Daoy (cell line): ENCODE results near the gene PAPPA. TPM values are rescaled to one million over a fixed set of nuclear protein-coding genes. Genes with fewer than 3 reads are reported as not detected.

Experiments
- DNase-seq: peaks from one replicate; pipeline ENCODE4 v3.0.0-alpha.2; 2015; ENCODE audit warnings: low read depth
- total RNA-seq: library from RNA; depleted of rRNA; stranded (reverse); fragments of >200 nt; shearing (Covaris generic); gene quantifications from 2 replicates; pipeline ENCODE4 v1.2.3, GENCODE V29; 2014

Gene PAPPA
- total RNA-seq, 1 experiment from 2014 or later: 9.9 TPM

DNA sequence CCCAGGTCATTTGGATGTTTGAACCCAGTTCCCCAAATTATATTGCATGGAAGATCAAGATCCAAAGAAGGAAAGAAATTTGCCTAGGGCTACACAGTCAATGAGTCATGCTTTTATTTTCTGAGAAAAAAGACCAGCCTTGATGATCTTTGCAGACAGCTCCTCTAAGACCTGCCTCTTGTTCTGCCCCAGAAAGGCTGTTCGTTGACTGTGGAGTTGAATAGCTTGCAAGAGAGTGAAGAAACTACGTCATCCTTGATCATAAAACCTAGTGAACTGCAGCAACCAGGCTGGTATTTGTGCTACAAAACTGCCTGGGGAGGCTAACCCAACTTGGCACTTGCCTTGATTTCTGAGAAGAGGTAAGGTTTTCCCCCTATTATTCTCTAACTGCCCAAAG lies 263.9 kb downstream of the PAPPA start:
- DNase-seq: peak; percentile 11

- DNase-seq: no peak
Observed at GRCh38 chr9:116419181-116419580, 265.6 kb downstream of the PAPPA start.

- DNase-seq: peak; percentile 63
Observed at GRCh38 chr9:116420993-116421538, 267.5 kb downstream of the PAPPA start.

DNA sequence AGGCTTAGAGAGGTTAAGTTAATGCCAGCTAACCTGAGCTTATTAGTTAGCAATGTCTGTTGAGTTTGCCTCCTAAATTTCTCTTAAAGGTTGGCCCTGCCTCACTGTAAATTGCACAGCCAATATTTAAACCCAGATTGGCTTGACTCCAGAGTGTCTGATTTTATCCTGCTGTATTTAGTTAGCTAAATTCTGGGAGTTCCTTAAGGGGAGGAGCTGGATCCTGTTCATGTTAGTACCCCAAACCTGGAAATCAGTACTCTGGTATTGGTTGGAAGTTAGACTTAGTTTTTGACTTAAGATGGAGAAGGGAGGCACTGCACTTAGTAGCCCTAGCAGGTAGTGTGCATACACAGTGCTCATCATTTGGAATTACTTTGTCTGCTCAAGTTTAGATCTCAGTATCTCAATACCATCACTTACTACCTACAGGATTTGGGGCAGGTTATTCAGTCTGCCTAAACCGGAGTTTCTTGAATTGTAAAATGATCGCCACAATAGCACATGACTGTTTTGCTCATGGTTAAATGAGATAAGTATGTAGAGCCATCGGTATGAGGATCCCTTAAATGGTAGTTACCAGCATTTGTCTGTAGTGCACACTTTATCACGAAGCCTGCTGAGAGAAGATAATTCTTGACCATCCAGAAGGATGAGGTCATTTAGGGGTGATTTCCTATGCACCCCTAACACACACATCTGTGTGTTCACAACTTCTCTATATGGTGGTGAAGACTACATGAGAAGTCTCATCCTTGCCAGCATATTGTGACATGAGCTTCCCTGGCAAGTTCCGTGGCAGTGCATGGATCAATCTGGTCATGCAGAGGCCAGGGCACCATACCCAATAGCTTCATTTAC lies 268.8 kb downstream of the PAPPA start:
- DNase-seq: no peak

- DNase-seq: no peak
Observed at GRCh38 chr9:116423149-116423548, 269.6 kb downstream of the PAPPA start.

DNA sequence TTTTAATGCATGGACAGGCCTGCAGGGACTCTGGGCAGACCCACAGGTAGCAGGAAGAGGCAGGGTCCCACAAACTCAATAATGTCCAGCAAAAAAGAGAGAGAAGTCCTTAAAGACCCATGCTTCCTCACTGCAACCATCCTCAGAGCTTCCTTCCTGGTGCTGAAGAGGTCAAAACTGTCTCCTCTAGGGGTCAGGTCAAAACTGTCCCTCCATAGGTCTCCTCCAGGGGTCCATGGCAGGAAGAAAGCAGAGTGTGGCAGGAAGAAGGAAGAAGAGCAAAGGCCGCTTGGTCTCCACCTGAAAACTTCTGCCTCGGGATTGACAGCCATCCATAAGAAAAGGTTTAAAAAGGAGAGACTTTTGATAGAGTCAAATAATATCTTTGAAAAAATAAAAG lies 271.7 kb downstream of the PAPPA start:
- DNase-seq: no peak

GRCh38 chr9:116430849-116431248 lies 277.3 kb downstream of the PAPPA start:
- no peak for DNase-seq

DNA sequence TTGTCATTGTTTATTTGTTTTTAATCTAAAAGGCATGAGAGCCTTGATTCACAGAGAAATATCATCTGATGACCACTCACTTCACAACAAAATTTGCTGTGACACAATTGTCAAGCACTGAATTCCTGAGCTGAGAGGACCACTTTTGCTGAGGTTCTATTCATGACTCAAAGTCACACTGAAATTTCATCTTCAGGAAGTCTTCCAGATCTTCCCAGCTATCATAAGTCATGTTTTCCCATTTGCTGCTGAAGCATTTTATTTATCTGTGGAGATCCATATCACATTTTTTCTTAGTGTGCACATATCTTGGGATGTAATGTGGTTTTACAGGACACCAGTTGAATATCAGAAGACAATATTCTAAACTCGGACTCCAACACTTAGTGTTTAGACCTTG lies 278.5 kb downstream of the PAPPA start:
- no peak for DNase-seq

GRCh38 chr9:116434314-116434713 lies 280.7 kb downstream of the PAPPA start:
- no peak for DNase-seq

- no peak for DNase-seq
Observed at GRCh38 chr9:116435706-116436105, 282.1 kb downstream of the PAPPA start.

GRCh38 chr9:116436121-116436520 lies 282.5 kb downstream of the PAPPA start:
- DNase-seq: no peak

DNA sequence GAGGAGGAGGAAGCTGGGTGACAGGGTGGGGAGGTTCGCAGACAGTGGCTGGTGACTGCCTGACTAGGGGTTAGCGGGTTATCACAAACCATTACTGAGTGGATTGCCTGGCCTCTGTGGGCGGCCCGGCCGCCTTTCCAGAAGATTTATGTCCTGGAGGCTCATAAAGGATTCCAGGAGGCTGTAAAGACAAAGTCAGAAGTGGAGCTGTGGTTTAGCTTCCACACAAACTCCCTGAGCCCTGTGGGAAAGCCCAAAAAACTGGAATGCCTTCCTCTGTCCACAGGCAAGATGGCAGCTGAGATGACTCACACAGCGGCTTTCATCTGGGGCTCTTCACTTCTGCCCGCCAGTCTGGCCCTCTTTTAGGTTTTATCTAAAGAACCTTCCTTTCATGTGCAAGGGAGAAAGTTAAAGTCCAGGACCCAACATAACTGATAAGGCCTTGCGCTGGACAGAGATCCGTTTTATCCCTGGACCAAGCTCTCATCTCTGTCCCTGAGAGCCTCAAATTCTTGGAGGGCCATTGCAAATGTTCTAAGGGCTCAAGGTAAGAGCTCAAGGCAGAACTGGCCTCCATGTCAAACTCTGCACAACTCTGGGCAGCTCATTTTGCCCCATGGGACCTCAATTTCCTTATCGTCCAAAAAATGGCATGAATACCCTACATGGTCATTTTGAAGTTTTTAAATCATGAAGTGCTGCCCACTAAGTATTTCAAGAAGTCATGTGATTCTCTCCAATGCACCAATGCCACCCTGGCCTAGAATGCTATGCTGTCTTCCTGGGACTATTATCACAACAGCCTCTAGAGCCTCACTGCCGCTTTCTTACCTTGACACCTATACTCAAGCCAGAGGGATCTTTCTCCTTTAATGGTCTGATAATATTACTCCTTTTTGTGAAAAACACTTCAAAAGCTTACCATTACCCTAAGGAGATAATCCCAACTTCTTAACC lies 284.1 kb downstream of the PAPPA start:
- DNase-seq: peak; percentile 19

DNA sequence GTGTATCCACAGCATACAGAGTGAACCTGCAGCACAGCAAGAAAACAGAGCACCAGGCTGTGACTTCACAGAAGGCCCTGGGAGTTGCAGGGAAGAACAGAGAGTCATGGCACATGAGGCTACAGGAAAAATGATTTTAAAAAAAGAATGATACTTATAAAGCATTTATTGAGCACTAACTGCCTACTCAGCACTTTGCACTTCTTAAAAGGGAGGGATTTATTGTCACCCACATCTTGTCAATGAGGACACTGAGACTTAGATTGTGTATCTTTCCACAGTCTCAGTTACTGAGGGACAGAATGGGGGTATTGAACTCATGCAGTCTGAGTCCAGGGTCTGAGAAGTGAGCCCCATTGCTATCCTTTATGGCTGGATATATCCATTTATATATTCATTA lies 288.9 kb downstream of the PAPPA start:
- no peak for DNase-seq

DNA sequence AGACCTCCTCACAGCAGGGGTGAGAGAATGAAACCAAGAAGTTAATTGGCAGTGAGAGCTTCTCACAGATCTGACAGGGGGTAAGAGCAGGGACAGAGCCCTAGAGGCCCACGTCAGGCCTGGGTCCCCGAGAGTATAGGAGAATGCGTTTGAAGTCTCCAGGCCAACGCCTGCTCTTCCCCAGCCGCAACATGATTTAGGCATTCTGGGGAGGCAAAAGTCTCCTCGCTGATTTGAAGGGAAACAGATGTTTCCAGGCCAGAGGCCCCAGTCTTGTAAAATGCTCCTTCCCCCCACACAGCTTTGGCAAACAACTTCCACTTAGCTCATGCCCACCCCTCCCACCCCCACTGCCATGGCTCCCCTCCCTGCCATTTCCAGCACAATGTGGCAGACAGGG lies 294.3 kb downstream of the PAPPA start:
- DNase-seq: no peak

DNA sequence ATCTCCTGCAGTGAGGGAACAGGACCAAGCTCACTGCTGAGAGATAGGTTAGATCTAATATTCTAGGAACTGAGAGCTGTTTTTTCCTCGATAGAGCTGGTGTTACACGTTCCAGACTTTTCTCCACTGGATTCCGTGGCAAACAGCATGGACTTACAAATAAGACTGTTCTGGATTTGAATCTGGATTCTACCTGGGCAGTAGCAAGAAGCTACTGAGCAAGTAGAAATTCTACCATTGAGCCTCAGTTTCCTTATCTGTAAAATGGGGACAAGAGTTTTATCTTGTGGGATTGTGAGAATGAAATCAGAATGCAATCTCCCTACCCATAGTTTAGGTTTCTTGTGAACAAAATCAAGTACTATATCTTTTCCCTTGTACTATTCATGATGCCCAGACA lies 294.8 kb downstream of the PAPPA start:
- no peak for DNase-seq

DNA sequence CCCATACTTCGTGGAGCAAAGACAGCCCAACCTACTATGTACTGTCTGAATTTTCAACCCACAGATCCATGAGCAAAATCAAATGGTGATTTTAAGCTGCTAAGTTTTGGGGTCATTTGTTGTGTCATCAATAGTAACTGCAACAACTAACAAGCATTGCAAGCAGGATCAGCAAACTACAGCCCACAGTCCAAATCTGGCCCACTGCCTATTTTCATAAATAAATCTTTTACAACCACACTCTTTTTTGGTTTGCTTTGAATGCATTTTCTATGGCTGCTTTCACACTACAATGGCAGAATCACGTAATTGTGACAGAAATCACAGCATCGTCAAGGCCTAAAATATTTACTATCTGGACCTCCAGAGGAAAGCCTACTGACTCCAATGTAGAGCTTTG lies 296.4 kb downstream of the PAPPA start:
- no peak for DNase-seq

DNA sequence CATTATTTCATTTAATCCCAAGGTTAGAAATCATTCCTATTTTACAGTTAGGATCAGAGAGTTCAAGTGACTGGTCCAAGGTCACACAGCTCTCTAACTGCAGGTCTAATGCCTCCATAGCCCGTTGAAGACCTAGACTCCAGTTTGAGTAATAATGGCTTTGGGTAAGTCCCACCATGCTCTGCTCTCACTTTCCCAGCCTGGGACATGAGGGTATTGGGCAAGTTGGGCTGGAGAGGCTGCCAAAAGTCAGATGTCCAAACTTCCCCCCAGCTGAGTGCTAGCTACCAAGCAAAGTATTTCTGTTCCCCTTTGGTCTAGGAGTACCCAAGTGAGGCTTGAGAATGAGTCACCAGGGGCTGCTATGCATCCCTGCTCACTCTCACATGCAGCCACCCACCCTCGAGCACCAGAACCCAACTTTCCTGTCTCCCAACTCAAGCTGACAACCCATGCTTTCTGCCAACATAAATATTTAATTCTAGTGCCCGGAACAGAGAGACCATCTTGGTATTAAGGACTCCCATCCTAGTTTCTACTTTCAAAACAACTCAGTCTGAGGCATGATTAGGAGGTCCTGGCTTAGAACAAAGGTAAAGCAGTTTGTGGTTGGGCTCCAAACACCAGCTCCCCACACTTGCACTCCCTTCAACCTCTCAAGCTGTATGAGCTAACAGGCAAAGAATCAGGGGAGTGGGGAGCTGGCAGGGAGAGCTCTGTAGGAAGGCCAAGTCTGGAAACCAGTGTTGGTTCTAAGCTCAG lies 297.0 kb downstream of the PAPPA start:
- DNase-seq: peak; percentile 81

GRCh38 chr9:116451500-116452115 lies 298.0 kb downstream of the PAPPA start:
- DNase-seq: no peak
